Esophagus squamous epithelium (tissue), 4 donors: Measurements from ENCODE around the gene MEF2D.

Source experiments
- CTCF ChIP-seq, 6 experiments: fragments of 450-650 bp in 4 of 6; fragments of 200-600 bp in 2 of 6; sonication (generic) in 2 of 6; IDR thresholded peaks; one replicate each; pipeline ENCODE4 v1.5.1; 2016 to 2019; ENCODE audit warnings: antibody characterized with exemption in 6 of 6, mild to moderate bottlenecking in 4 of 6, moderate library complexity in 4 of 6
- POLR2A ChIP-seq, 4 donors: fragments of 450-650 bp; IDR thresholded peaks; one replicate each; pipeline ENCODE4 v1.6.1; 2017; ENCODE audit warnings: antibody characterized with exemption in 4 of 4, mild to moderate bottlenecking in 4 of 4, moderate library complexity in 3 of 4

GRCh38 chr1:156475568-156476500 lies 24.7 kb downstream of the MEF2D start:
- TF ChIP-seq CTCF (IDR thresholded peaks at IDR 0.05) (no peak), POLR2A (IDR thresholded peaks at IDR 0.05) (no peak)
